ENCODE data around the gene OSGEP. TPM values are rescaled to one million over a fixed set of nuclear protein-coding genes. Genes with fewer than 3 reads are reported as not detected.

Gene OSGEP
- total RNA-seq, 1 donor from 2014 or later = 67.0 TPM

DNA sequence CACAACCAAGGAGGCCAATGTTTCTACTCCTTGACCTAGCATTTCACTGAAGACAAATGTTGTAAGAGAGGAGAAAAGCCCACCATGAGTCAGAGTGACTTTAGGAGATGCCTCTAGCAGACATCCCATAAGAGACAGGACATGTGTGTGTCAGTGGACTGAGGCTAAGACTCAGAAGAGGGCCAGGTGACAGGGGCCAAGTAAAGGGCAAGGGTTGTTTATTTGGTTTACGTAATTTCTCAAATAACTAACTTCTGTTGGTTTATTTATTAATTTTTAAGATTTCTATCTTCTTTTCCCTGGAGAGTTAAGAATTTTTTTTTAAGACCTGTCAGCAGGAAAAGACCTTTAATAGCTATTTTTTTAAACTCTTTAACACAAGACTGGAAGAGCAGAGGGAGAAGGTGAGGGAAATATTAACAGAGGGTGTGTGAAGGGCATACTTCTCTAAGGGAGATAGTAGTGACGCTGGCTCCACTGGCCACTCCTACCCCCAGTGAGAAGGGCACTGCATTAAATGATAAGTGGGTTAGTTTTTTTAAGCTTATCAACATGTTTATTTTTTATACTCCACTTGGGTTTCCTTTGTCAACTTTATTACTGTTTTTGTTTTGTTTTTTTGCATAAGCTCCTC lies 18.0 kb upstream of the OSGEP start:
- Histone ChIP-seq H3K27me3 (no peaks in the 10 kb centered on the region), H3K9me3 (ENCODE audit: low read depth) (no peaks in the 10 kb centered on the region), H3K4me2 (no peak overlapping the region), H4K20me1 (ENCODE audit: low read depth) (no peaks in the 10 kb centered on the region), H3K9ac (no peak overlapping the region), H3K36me3 (no peaks in the 10 kb centered on the region), H2AFZ (replicated peaks) (no peak overlapping the region), H3K4me3 (no peak overlapping the region), H3K4me1 (peaks cover 5% of the 10 kb centered on the region), H3K79me2 (ENCODE audit: low read depth) (peaks cover 28% of the 10 kb centered on the region), H3K27ac (no peak overlapping the region), H3F3A (ENCODE audit: low read depth) (peaks cover 16% of the 10 kb centered on the region)
- Mint-ChIP-seq H3K27me3 (ENCODE audit: insufficient read depth, low read depth) (peaks cover 3% of the 10 kb centered on the region), H3K4me1 (peaks cover 12% of the 10 kb centered on the region), H3K27ac (no peak overlapping the region), H3K36me3 (peaks cover 30% of the 10 kb centered on the region), H3K4me3 (peak overlapping the region; percentile 21), H3K9me3 (peaks cover 2% of the 10 kb centered on the region)
- TF ChIP-seq, protein P1, sequence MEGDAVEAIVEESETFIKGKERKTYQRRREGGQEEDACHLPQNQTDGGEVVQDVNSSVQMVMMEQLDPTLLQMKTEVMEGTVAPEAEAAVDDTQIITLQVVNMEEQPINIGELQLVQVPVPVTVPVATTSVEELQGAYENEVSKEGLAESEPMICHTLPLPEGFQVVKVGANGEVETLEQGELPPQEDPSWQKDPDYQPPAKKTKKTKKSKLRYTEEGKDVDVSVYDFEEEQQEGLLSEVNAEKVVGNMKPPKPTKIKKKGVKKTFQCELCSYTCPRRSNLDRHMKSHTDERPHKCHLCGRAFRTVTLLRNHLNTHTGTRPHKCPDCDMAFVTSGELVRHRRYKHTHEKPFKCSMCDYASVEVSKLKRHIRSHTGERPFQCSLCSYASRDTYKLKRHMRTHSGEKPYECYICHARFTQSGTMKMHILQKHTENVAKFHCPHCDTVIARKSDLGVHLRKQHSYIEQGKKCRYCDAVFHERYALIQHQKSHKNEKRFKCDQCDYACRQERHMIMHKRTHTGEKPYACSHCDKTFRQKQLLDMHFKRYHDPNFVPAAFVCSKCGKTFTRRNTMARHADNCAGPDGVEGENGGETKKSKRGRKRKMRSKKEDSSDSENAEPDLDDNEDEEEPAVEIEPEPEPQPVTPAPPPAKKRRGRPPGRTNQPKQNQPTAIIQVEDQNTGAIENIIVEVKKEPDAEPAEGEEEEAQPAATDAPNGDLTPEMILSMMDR (IDR thresholded peaks at IDR 0.05) = no peak
- TF ChIP-seq EZH2 (IDR thresholded peaks at IDR 0.05) = no peak
- TF ChIP-seq EZH2phosphoT487 (IDR thresholded peaks at IDR 0.05) = no peak
- DNase-seq (ENCODE audit: low spot score) = no peak

DNA sequence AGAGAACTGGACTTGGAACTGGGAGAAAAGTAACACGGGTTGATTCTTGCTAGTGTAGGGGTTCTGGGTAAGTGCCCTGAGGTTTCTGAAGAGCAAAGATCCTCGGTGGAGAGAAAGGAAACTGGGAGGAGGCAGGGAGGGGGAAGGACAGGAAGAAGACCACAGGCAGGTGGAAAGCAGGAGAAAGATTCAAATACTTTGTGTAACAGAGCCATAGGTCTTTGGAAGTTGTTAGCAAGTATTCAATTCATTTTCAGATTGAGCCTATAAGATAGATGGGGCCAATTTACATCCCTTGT lies 15.9 kb upstream of the OSGEP start:
- Histone ChIP-seq H3K9me3 (ENCODE audit: low read depth) (no peaks in the 10 kb centered on the region), H3K4me2 (peak overlapping the region; percentile 76), H3K4me1 (peaks cover 5% of the 10 kb centered on the region), H3K79me2 (ENCODE audit: low read depth) (peaks cover 28% of the 10 kb centered on the region), H3F3A (ENCODE audit: low read depth) (peaks cover 16% of the 10 kb centered on the region), H3K9ac (no peak overlapping the region), H2AFZ (replicated peaks) (no peak overlapping the region), H3K36me3 (no peaks in the 10 kb centered on the region), H4K20me1 (ENCODE audit: low read depth) (no peaks in the 10 kb centered on the region), H3K27ac (no peak overlapping the region), H3K27me3 (no peaks in the 10 kb centered on the region), H3K4me3 (peak overlapping the region; percentile 70)
- H3K36me3 Mint-ChIP-seq = peaks cover 16% of the 10 kb centered on the region
- peaks cover 2% of the 10 kb centered on the region for H3K9me3 Mint-ChIP-seq
- H3K4me3 Mint-ChIP-seq = peak overlapping the region; percentile 96
- no peak for DNase-seq (ENCODE audit: low spot score)
- TF ChIP-seq EZH2phosphoT487 (IDR thresholded peaks at IDR 0.05) (no peak), EZH2 (IDR thresholded peaks at IDR 0.05) (no peak)
- TF ChIP-seq, protein P1 (IDR thresholded peaks at IDR 0.05) = no peak
- no peak overlapping the region for H3K27ac Mint-ChIP-seq
- H3K4me1 Mint-ChIP-seq = peaks cover 12% of the 10 kb centered on the region
- H3K27me3 Mint-ChIP-seq (ENCODE audit: insufficient read depth, low read depth) = peaks cover 3% of the 10 kb centered on the region

GRCh38 chr14:20469890-20470602 lies 15.4 kb upstream of the OSGEP start:
- Histone ChIP-seq H3K4me1 (peaks cover 5% of the 10 kb centered on the region), H3F3A (ENCODE audit: low read depth) (peaks cover 16% of the 10 kb centered on the region), H2AFZ (replicated peaks) (peak overlapping the region; percentile 98), H3K9me3 (ENCODE audit: low read depth) (no peaks in the 10 kb centered on the region), H3K9ac (peak overlapping the region; percentile 70), H3K4me2 (peak overlapping the region; percentile 76), H3K27me3 (no peaks in the 10 kb centered on the region), H3K4me3 (peak overlapping the region; percentile 70), H3K36me3 (no peaks in the 10 kb centered on the region), H3K79me2 (ENCODE audit: low read depth) (peaks cover 28% of the 10 kb centered on the region), H4K20me1 (ENCODE audit: low read depth) (no peaks in the 10 kb centered on the region), H3K27ac (no peak overlapping the region)
- peak; percentile 38 for DNase-seq (ENCODE audit: low spot score)
- peaks cover 1% of the 10 kb centered on the region for H3K9me3 Mint-ChIP-seq
- peaks cover 5% of the 10 kb centered on the region for H3K27me3 Mint-ChIP-seq (ENCODE audit: insufficient read depth, low read depth)
- peak overlapping the region; percentile 96 for H3K4me3 Mint-ChIP-seq
- peak overlapping the region; percentile 82 for H3K27ac Mint-ChIP-seq
- peaks cover 15% of the 10 kb centered on the region for H3K36me3 Mint-ChIP-seq
- H3K4me1 Mint-ChIP-seq = peaks cover 12% of the 10 kb centered on the region
- TF ChIP-seq EZH2phosphoT487 (IDR thresholded peaks at IDR 0.05) (no peak), EZH2 (IDR thresholded peaks at IDR 0.05) (no peak)
- TF ChIP-seq, protein P1 (IDR thresholded peaks at IDR 0.05) = no peak
